Measurements from ENCODE around the gene ILF3. TPM values are rescaled to one million over a fixed set of nuclear protein-coding genes. Genes with fewer than 3 reads are reported as not detected.

ILF3 gene
- total RNA-seq, 1 donor = 136 TPM

DNA sequence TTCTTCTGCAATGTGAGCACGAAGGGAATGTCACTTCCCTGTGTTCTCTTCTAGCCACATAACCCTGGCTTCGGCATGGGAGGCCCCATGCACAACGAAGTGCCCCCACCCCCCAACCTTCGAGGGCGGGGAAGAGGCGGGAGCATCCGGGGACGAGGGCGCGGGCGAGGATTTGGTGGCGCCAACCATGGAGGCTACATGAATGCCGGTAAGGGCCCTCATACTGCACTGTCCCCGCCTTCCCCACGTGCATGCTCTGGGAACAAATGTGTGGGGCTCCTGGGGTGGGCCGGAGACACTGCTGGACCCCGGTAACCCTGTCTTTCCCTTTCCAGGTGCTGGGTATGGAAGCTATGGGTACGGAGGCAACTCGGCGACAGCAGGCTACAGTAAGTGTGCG lies 29.4 kb downstream of the ILF3 start:
- H3K4me3 ChIP-seq (ENCODE audit: low read depth, low read length) = no peak overlapping the region
- DNase-seq (ENCODE audit: low read depth) = no peak
- TF ChIP-seq, protein P1, sequence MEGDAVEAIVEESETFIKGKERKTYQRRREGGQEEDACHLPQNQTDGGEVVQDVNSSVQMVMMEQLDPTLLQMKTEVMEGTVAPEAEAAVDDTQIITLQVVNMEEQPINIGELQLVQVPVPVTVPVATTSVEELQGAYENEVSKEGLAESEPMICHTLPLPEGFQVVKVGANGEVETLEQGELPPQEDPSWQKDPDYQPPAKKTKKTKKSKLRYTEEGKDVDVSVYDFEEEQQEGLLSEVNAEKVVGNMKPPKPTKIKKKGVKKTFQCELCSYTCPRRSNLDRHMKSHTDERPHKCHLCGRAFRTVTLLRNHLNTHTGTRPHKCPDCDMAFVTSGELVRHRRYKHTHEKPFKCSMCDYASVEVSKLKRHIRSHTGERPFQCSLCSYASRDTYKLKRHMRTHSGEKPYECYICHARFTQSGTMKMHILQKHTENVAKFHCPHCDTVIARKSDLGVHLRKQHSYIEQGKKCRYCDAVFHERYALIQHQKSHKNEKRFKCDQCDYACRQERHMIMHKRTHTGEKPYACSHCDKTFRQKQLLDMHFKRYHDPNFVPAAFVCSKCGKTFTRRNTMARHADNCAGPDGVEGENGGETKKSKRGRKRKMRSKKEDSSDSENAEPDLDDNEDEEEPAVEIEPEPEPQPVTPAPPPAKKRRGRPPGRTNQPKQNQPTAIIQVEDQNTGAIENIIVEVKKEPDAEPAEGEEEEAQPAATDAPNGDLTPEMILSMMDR (IDR thresholded peaks at IDR 0.05; ENCODE audit: insufficient read depth, low read depth, low read length) = no peak

DNA sequence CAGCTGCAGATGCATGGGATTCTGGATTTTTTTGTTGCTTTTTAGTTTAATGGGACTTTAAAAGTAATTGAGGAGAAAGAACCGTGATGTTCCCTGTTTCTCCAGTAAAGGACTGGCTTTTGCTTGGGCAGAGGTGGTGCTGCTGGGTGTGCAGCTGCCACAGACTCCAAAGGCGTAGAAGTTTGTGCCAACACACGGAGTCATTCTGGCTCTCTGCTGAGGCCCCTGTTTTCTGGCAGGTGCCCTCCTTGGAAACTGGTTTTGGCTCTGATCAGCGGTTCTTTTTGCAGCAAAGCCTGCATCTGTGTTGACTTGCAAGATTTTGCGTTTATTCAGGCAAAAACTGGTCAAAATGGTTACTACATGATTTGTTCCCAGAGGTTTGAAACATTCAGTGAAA lies 31.1 kb downstream of the ILF3 start:
- DNase-seq (ENCODE audit: low read depth) = no peak
- TF ChIP-seq, protein P1 (IDR thresholded peaks at IDR 0.05; ENCODE audit: insufficient read depth, low read depth, low read length) = no peak
- no peak overlapping the region for H3K4me3 ChIP-seq (ENCODE audit: low read depth, low read length)

DNA sequence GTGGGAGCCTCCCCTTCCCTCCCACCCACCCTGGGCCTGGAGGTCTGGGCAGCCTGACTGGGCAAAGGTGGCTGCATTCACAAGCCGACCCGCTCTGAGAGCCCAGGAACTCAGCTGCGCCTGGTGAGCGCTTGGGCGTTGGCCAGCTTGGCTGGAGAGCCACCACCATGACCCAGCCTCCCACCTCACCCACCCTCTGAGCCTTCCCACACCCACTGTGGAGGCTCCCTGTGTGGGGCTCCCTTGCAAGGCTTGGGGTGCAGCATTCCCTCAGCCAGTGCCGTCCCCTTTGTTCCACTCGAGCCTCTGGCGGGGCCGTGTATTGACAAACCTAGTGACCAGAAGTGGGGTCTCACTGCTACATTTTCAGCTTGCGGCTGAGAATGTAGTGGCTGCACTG lies 32.0 kb downstream of the ILF3 start:
- H3K4me3 ChIP-seq (ENCODE audit: low read depth, low read length) = no peak overlapping the region
- no peak for DNase-seq (ENCODE audit: low read depth)
- TF ChIP-seq, protein P1 (IDR thresholded peaks at IDR 0.05; ENCODE audit: insufficient read depth, low read depth, low read length) = no peak

DNA sequence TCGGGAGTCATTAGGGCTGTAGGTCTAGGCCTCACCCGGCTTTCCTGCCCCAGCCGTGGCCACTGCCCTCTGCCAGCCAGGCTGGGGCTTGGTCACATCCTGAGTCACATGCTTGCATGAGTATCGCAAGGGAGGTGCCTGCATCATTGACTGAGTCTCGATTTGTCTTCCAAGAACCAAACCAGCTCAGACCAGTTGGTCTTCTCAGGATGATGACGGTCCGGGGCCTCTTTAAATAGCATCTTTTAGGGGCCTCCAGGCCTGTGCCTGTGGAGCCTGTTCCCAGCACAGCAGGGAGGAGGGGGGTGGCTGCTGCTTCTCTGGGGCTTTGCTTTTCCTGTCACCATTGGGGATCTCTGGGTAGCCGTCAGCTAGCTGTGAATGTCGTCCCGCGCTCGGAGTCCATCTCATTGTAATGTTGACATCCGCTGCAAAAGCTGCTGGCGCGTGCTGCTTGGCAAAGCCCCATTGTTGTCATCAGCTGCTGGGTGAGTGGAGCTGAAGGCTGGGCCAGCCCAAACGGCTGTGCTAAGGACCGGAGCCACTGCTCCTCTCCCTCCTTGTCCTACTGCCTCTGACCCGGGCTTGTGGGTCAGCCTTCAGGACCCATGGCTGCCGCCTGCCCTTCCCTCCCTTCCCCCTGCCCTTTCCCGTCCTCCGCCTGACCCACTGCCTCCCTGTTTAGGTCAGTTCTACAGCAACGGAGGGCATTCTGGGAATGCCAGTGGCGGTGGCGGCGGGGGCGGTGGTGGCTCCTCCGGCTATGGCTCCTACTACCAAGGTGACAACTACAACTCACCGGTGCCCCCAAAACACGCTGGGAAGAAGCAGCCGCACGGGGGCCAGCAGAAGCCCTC lies 32.7 kb downstream of the ILF3 start:
- no peak for DNase-seq (ENCODE audit: low read depth)

DNA sequence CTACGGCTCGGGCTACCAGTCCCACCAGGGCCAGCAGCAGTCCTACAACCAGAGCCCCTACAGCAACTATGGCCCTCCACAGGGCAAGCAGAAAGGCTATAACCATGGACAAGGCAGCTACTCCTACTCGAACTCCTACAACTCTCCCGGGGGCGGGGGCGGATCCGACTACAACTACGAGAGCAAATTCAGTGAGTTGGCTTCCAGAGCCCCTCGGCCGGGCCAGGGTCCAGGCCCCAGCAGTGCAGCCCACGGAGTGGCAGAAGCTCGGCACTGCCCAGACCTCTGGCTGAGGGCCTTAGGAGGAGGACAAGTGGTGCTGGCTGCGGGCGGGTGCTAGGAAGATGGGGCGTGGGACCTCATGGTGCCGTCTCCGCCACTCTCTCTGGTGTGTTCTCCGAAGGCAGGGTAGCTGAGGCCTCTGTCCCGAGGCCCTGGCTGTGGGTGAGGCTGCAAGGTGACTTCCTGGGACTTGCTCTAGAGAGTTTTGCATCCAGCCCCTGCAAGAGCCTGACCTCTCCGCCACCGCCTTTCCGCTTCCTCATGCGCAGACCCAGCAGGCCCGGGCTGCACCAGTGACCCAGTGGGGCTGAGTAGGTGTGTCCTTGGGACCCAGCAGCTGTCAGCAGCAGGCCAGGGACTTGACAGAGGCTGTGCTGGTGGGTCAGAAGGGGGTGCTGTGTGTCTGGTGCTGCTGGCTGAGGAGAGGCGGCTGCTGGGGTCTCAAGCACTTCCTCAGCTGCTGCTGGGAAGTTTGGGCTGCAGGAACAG lies 33.6 kb downstream of the ILF3 start:
- TF ChIP-seq, protein P1 (IDR thresholded peaks at IDR 0.05; ENCODE audit: insufficient read depth, low read depth, low read length) = no peak

More for the DNA sequence above, 32.7 kb downstream of the ILF3 start:
- H3K4me3 ChIP-seq (ENCODE audit: low read depth, low read length) = no peak overlapping the region
- TF ChIP-seq, protein P1 (IDR thresholded peaks at IDR 0.05; ENCODE audit: insufficient read depth, low read depth, low read length) = no peak

DNA sequence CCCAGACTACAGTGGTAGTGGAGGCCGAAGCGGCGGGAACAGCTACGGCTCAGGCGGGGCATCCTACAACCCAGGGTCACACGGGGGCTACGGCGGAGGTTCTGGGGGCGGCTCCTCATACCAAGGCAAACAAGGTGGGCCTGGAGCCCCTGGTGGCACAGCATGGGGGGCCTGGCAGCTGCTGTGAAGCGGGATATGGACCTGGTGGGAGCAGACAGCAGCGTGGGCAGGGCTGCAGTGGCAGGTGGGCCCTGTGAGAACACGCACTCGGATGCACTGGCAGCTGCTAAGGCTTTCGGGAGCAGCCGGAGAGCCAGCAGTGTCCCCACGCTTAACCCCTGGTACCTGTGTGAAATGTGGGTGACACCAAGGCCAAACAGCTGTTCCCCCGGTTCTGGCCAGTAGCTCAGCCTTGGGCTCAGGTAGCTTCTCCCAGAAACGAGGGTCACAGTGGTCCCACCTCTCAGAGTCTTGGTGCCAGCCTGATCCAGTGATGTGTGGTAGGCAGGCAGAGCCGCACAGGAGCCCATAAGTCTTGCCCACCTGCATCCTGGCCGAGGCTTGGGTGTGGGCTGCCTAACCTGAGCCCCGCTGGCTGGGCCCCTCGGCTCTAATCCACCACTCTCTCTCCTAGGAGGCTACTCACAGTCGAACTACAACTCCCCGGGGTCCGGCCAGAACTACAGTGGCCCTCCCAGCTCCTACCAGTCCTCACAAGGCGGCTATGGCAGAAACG lies 34.6 kb downstream of the ILF3 start:
- TF ChIP-seq, protein P1 (IDR thresholded peaks at IDR 0.05; ENCODE audit: insufficient read depth, low read depth, low read length) = no peak

More for the DNA sequence above, 33.6 kb downstream of the ILF3 start:
- DNase-seq (ENCODE audit: low read depth) = no peak
- H3K4me3 ChIP-seq (ENCODE audit: low read depth, low read length) = no peak overlapping the region

More for the DNA sequence above, 34.6 kb downstream of the ILF3 start:
- DNase-seq (ENCODE audit: low read depth) = no peak
- H3K4me3 ChIP-seq (ENCODE audit: low read depth, low read length) = no peak overlapping the region
